ENCODE results near the gene HSPA4L. TPM values are rescaled to one million over a fixed set of nuclear protein-coding genes. Genes with fewer than 3 reads are reported as not detected.
A peak's percentile ranks its signal among the peaks of the same experiment; 100 is the strongest.

The HSPA4L gene
- total and polyA plus RNA-seq, 10 of the 15 experiments (the other 5 are each of a cell fraction or from before 2014, with no cell fraction given): 8.6 to 40.5 (median 21.4) TPM

GRCh38 chr4:127778102-127778501 is 4.0 kb upstream of the HSPA4L start:
- ATAC-seq: no peak
- ChIA-PET POLR2A (interaction anchor here (1.3 to 1.4 kb wide), 2 partner anchors 9 to 283 kb away, joined by 4 to 12 read pairs; partner anchors contain the start of gene LARP1B), RAD21 (ENCODE audit: unreplicated experiment) (no interaction called here), CTCF (interaction anchor here (1.3 to 1.6 kb wide), 2 partner anchors 9 to 45 kb away, joined by 4 to 7 read pairs; no protein-coding TSS in a partner anchor), SMC1A (ENCODE audit: uncharacterized antibody, unreplicated experiment) (interaction anchor here (1.0 to 1.8 kb wide), 4 partner anchors 10 to 187 kb away, joined by 3 to 6 read pairs (median 4); partner anchors contain the start of genes ABHD18 and MFSD8)
- DNase-seq (ENCODE audit: low read depth, low spot score): no peak
- no peak overlapping the region for H3K9ac ChIP-seq (ENCODE audit: control insufficient read depth, insufficient read depth, low read length)
- peaks cover 8% of the 10 kb centered on the region for H3K79me2 ChIP-seq (ENCODE audit: control insufficient read depth, insufficient read depth, low read length)
- in situ Hi-C loops (cut with MboI): no loop called here
- intact Hi-C loops (cut with micrococcal nuclease; ENCODE audit: unreplicated experiment): no loop called here
- no peaks in the 10 kb centered on the region for H3K27me3 ChIP-seq (replicated peaks in 1 of 2; ENCODE audit: control insufficient read depth in 2 of 2, insufficient read depth in 2 of 2, low read length in 1 of 2)
- H3K36me3 ChIP-seq (ENCODE audit: control insufficient read depth in 2 of 2, insufficient read depth in 2 of 2, low read length in 1 of 2): no peaks in the 10 kb centered on the region
- no peaks in the 10 kb centered on the region for H3K9me3 ChIP-seq (replicated peaks; ENCODE audit: control insufficient read depth, insufficient read depth, low read length)
- no peak overlapping the region; the same call in 1 of the 2 replicates for H2AFZ ChIP-seq (ENCODE audit: control insufficient read depth, low read depth, low read length)
- no peak for FAIRE-seq
- WGBS (ENCODE audit: insufficient coverage, insufficient replicate concordance, low lambda C conversion rate, missing lambda C conversion rate): 39% methylated on average over 2 of the region's 2 CpGs
- no peak overlapping the region for H3K27ac ChIP-seq (ENCODE audit: control insufficient read depth, insufficient read depth)
- peaks cover 11% of the 10 kb centered on the region for H3K4me1 ChIP-seq (ENCODE audit: control insufficient read depth, insufficient read depth, low read length)
- H3K4me2 ChIP-seq (ENCODE audit: control insufficient read depth, insufficient read depth): peak overlapping the region; percentile 61; the same call in 1 of the 2 replicates
- BruUV-seq (replicated peaks): no TSS peak
- H4K20me1 ChIP-seq (ENCODE audit: control insufficient read depth, insufficient read depth): no peaks in the 10 kb centered on the region
- no peak overlapping the region for H3K4me3 ChIP-seq
- TF ChIP-seq IRF3 (IDR thresholded peaks at IDR 0.05) (no peak), PKNOX1 (IDR thresholded peaks at IDR 0.05) (peak; percentile 80), IKZF2 (IDR thresholded peaks at IDR 0.05) (0 out of 4 replicates have a peak, but pooled peaks of 1 of the 2 experiments have one; percentile 8)

GRCh38 chr4:127780598-127780997 is 1.5 kb upstream of the HSPA4L start:
- Histone ChIP-seq H3K9ac (ENCODE audit: control insufficient read depth, insufficient read depth, low read length) (no peak overlapping the region), H4K20me1 (ENCODE audit: control insufficient read depth, insufficient read depth) (no peaks in the 10 kb centered on the region), H2AFZ (ENCODE audit: control insufficient read depth, low read depth, low read length) (no peak overlapping the region), H3K79me2 (ENCODE audit: control insufficient read depth, insufficient read depth, low read length) (peaks cover 31% of the 10 kb centered on the region), H3K27ac (ENCODE audit: control insufficient read depth, insufficient read depth) (no peak overlapping the region), H3K4me1 (ENCODE audit: control insufficient read depth, insufficient read depth, low read length) (peaks cover 11% of the 10 kb centered on the region), H3K9me3 (replicated peaks; ENCODE audit: control insufficient read depth, insufficient read depth, low read length) (no peaks in the 10 kb centered on the region), H3K27me3 (replicated peaks in 1 of 2; ENCODE audit: control insufficient read depth in 2 of 2, insufficient read depth in 2 of 2, low read length in 1 of 2) (no peaks in the 10 kb centered on the region), H3K36me3 (ENCODE audit: control insufficient read depth in 2 of 2, insufficient read depth in 2 of 2, low read length in 1 of 2) (no peaks in the 10 kb centered on the region), H3K4me2 (ENCODE audit: control insufficient read depth, insufficient read depth) (no peak overlapping the region), H3K4me3 (no peak overlapping the region)
- WGBS (ENCODE audit: insufficient coverage, insufficient replicate concordance, low lambda C conversion rate, missing lambda C conversion rate): 94% methylated on average over 12 of the region's 12 CpGs
- BruUV-seq (replicated peaks): no TSS peak
- intact Hi-C loops (cut with micrococcal nuclease; ENCODE audit: unreplicated experiment) (loop anchor here (5.0 kb wide), 1 partner anchor 282 kb away; the partner anchor contains the start of gene LARP1B), in situ Hi-C loops (cut with MboI) (no loop called here)
- ChIA-PET POLR2A (no interaction called here), RAD21 (ENCODE audit: unreplicated experiment) (no interaction called here), CTCF (no interaction called here), SMC1A (ENCODE audit: uncharacterized antibody, unreplicated experiment) (no interaction called here)
- ATAC-seq (no peak), FAIRE-seq (no peak), DNase-seq (ENCODE audit: low read depth, low spot score) (no peak)
- no peak for TF ChIP-seq SIN3A (IDR thresholded peaks at IDR 0.05; ENCODE audit: low read depth, low read length)
